Endometrium (tissue), 2 donors: Measurements from ENCODE around the gene PHF24.
"Not testable (repeated sequence)": the region's sequence is repeated elsewhere in the genome, so short reads cannot be mapped to it uniquely, and the experiment has no call there.

Experiments
- FAIRE-seq: peaks from 2 replicates; lab custom pipeline; 2012; peaks lifted over from hg19 to GRCh38; lab: Jason Lieb, UNC
- donor health status: control.
- donor health status: control.

Gene PHF24

DNA sequence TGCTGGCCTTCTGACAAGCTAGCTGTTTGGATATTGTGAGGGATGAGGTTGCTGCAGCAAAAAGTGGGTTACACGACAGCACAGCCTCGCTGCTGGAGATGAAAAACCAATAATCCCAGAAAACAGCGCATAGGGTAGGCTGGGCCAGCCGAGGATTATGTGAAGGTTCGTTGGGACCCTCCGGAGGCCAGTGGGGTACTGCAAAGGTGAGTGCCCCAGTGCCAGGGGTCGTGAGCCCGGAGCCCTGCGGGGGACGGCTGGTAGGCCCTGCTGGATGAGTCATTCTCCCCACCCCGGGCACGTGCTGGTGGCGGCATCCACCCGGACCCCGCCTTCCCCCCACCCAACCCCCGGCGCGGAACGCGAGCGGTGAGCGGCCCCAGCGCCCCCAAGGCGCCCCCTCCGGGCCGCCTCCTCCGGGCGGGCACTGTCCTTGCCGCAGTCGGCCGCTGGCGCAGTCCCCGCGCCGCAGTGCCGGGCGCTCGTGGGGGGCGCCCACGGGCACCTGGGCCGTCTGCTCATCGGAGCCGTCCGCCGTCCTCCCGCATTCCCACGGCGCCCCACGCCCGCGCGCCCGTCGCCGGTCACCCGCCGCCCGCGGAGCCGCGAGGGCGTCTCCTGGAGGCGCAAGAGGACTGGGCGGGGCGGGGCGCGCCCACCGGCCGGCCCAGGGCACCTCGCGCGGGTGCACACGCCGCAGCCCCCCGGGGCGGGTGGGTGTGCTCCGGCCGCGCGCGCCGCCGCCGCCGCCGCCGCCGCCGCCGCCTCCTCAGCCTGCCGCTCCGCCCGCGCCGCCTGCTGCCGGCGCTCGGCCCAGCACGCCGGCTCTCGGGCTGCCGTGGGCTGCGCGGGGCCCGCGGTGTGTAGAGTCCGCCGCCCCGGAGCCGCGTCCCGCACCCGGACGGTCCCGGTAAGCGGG is at the start of gene PHF24:
PHF24 (plus strand) TSS at position 794 of the 919 bp plus-strand sequence. CDS start 13,014 bp downstream, outside the sequence.
- no peak for FAIRE-seq

- FAIRE-seq = no peak
Observed at GRCh38 chr9:34927061-34927460, 31.0 kb upstream of the PHF24 start.

DNA sequence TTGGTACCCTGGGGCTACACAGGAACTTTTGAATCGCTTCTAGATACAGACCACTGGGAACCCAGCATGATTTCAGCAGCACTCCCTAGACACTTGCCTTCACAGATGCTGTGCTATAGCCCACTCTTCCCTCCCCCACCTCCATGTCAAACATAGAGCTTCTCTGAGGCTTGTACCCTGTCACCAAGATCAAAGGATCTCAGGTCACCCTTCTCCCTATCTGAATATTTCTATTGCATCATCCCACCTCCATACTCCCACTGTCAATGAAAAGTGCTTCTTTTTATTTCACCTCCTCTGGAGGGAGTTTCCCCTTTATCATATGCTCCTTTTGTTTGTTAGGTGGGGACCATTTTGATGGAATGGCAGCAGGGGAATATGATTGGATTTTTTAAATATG is 29.2 kb upstream of the PHF24 start:
- no peak for FAIRE-seq

DNA sequence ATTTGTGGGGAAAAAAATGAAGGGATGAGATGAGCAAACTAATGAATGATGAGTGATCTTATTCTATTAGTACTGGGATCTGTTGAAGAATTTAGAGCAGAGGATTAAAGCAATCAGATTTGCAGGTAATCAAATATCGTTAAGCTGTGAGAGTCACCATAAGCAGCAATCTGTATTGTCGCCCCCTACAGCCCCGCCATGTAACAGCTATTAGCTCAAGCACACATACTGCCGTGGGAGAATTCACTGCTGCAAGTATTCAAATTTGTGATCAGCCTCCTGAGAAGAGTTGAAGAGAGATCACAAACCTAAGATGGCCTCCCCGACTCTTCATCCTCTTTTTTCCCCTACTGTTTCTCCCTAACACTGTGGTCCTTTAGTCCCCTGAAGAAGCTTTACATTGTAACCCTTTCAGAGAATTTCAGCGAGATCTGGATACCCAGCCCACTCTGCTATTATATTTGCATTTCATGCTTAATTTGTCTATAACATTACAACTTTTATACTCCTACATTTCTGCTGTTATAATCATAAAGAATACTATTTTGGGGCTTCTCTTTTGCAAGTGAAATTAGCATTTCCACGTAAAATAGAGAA is 28.5 kb upstream of the PHF24 start:
- no peak for FAIRE-seq

DNA sequence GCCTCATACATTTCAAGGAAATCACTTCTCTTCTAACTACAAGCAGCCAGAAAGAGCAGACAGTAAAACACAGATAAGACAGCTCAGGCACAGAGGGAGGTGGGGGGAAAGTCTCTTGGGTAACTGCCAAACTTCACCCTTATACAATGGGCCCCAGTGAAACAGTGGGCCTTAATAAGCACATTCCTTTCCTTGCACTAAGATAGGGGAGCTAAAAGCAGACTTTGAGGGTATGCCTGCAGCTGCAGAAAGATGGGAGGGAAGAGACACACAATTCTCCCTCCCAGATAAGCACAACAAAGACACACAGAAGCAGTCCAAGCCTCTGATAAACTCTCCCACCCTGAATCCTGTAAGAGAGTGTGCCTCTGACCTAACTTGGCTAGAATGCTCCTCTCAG is 18.1 kb upstream of the PHF24 start:
- not testable (repeated sequence) for FAIRE-seq

- no peak for FAIRE-seq
Observed at GRCh38 chr9:34948451-34948850, 9.6 kb upstream of the PHF24 start.

DNA sequence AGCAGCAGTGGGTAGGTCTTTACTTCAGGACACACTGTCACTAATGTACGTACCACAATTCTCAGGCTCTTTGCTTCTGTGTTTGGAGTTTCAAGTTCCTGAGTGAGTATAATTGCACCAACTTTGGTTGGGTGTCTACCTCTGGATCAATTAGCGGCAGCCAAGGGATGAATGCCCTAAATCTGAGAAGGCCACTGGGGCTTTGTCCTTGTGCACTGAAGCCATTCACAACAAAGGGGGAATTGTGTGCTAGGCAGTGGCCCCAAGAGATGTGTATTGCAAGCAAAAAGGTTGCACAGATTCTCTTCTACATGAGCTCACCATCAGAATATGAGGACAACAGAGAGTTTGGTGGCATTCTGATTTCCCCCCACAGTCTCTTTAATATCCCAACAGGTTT is 3.9 kb upstream of the PHF24 start:
- no peak for FAIRE-seq

GRCh38 chr9:34956066-34956465 is 2.0 kb upstream of the PHF24 start:
- not testable (repeated sequence) for FAIRE-seq

DNA sequence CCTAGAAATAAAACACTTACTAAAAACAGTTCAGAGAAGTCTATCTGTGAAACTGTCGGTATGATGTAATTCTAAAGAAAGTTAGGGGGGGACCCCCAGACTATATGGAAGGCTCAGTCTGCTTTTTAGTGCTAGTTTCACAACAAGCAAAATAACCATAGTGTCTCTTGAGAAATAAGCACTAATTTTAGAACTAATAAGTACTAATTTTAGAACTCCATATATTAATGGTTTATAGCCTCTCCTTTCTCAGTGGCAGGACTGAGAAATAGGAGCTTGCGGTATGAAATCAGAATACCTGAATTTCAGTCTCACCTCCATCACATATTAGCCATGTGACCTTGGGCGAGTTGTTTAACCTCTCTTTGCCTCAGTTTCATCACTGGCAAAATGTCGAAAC is 1.4 kb upstream of the PHF24 start:
- no peak for FAIRE-seq

- no peak for FAIRE-seq
Observed at GRCh38 chr9:34958411-34958982, 412 bp downstream of the PHF24 start.

- no peak for FAIRE-seq
Observed at GRCh38 chr9:34959461-34959860, 1.4 kb downstream of the PHF24 start.

- no peak for FAIRE-seq
Observed at GRCh38 chr9:34961574-34962490, 3.7 kb downstream of the PHF24 start.

GRCh38 chr9:34962546-34962945 is 4.5 kb downstream of the PHF24 start:
- no peak for FAIRE-seq

DNA sequence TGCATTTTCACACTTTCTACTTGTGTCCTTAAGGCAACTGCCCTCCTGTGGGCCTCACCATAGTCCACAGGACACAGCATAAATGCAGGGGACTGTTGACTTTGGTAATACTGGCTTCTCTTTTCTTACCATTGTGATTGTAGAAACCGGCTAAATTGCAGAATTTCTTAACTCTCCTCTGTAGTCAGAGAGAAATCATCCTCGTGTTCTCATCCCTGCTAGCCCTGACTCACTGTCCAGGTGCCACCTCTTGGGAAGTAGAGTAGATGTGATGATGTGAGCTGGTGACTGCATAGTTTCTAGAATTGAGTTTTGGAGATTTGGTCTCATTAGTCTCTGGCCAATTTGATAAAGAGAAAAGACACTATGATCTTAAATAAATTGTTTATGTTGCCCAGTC is 5.5 kb downstream of the PHF24 start:
- no peak for FAIRE-seq

GRCh38 chr9:34964458-34964857 is 6.4 kb downstream of the PHF24 start:
- FAIRE-seq = no peak

DNA sequence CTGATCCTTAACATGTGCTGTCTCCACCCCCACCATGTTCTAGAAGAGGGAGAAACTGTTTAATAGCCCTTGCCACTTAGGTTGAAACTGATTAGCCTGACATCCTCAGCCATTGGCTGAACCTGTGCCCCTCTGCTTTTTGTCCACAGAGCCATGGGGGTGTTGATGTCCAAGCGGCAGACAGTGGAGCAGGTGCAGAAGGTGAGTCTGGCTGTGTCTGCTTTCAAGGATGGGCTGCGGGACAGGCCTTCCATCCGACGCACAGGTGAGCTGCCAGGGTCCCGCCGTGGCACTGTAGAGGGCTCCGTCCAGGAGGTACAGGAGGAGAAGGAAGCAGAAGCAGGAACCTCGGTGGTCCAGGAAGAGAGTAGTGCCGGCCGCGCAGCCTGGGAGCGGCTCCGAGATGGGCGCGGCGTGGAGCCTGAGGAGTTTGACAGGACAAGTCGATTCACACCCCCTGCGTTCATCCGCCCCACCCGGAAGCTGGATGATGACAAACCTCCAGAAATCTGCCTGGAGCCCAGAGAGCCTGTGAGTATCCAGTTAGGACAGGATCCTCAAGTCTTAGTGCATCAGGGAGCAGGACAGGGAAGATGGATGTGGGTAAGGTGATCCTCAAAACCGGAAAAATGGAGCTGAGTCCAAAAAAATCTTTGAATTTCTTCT is 13.2 kb downstream of the PHF24 start:
- FAIRE-seq = no peak

GRCh38 chr9:34974664-34975063 is 16.6 kb downstream of the PHF24 start:
- no peak for FAIRE-seq

GRCh38 chr9:34976441-34976840 is 18.4 kb downstream of the PHF24 start:
- no peak for FAIRE-seq

- no peak for FAIRE-seq
Observed at GRCh38 chr9:34976992-34977391, 18.9 kb downstream of the PHF24 start.

DNA sequence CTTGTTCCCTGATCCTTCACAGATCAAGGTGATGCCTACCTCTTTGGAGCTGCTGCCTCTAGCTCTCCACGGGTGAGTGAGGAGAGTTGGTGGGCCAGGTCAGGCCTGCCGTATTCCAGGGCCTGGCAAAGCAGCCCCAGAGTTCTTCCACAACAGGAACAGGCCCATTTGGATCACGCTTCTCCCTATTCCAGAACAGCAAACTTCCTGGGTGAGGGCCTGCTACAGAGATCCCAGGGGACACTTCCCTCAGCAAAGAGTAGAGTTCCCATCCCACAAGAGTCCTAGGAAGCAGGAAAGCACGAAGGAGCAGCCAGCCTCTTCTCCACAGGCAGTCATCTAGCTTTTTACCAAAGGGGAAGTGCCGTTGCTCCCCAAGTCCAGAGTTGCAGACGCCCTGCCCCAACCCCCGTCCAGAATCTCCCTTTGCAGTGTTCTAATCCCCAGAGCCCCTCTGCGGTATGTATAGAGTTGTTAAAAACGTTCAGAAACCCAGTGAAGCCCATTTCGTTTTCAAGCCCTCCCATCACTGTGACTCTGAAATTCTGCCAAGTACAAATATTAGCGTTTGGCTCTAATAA is 22.2 kb downstream of the PHF24 start:
- FAIRE-seq = no peak

- no peak for FAIRE-seq
Observed at GRCh38 chr9:34982361-34982760, 24.3 kb downstream of the PHF24 start.
